Ovary (tissue), 3 donors: ENCODE measurements around the gene PRKD2.

Experiments
- POLR2A ChIP-seq: fragments of 450-650 bp; IDR thresholded peaks from one replicate; pipeline ENCODE4 v1.6.1; 2017; ENCODE audit warnings: antibody characterized with exemption, mild to moderate bottlenecking, moderate library complexity
- TF ChIP-seq, protein P1 (sequence below), 3 donors: fragments of 450-650 bp in 2 of 3; fragments of 200-600 bp in 1 of 3; IDR thresholded peaks; one replicate each; pipeline versions ENCODE4 v1.5.1 to v1.8.0; 2016 to 2022; ENCODE audit warnings: antibody characterized with exemption in 3 of 3, mild to moderate bottlenecking in 1 of 3
- donor health status: DM: no; HTN: no; CAD: no.

GRCh38 chr19:46723471-46723870 lies 6.6 kb upstream of the PRKD2 start:
- TF ChIP-seq, protein P1, sequence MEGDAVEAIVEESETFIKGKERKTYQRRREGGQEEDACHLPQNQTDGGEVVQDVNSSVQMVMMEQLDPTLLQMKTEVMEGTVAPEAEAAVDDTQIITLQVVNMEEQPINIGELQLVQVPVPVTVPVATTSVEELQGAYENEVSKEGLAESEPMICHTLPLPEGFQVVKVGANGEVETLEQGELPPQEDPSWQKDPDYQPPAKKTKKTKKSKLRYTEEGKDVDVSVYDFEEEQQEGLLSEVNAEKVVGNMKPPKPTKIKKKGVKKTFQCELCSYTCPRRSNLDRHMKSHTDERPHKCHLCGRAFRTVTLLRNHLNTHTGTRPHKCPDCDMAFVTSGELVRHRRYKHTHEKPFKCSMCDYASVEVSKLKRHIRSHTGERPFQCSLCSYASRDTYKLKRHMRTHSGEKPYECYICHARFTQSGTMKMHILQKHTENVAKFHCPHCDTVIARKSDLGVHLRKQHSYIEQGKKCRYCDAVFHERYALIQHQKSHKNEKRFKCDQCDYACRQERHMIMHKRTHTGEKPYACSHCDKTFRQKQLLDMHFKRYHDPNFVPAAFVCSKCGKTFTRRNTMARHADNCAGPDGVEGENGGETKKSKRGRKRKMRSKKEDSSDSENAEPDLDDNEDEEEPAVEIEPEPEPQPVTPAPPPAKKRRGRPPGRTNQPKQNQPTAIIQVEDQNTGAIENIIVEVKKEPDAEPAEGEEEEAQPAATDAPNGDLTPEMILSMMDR (IDR thresholded peaks at IDR 0.05), result no peak
- TF ChIP-seq POLR2A, result no peak
